PC-9 (cell line): Measurements from ENCODE around the gene DENND1A. TPM values are rescaled to one million over a fixed set of nuclear protein-coding genes. Genes with fewer than 3 reads are reported as not detected.

Experiments used
- BruUV-seq: library from RNA; stranded (reverse); fragments of 400-500 nt; replicated peaks from 2 replicates; lab custom pipeline; 2021; lab: Mats Ljungman, UMichigan
- CTCF ChIA-PET: fragments of 300-600 bp; sonication (Branson Sonifier 250); formaldehyde crosslinking; loops from one replicate; lab custom pipeline; 2022; ENCODE audit warnings: antibody characterized with exemption; lab: Charles Lee
- POLR2A ChIA-PET: fragments of 300-600 bp; sonication (Branson Sonifier 250); formaldehyde crosslinking; loops from one replicate; lab custom pipeline; 2022; ENCODE audit warnings: antibody characterized with exemption; ENCODE audit not compliant: unreplicated experiment; lab: Charles Lee
- DNase-seq, 2 experiments: peaks; one replicate each; pipeline versions ENCODE4 v3.0.0 to v3.0.0-alpha.2; 2015 to 2022; ENCODE audit warnings: mixed read lengths in 1 of 2
- H2AFZ ChIP-seq: fragments of 200-600 bp; sonication (generic); 2 replicates; pipeline ENCODE4 v1.8.1; 2017; ENCODE audit warnings: antibody characterized with exemption
- H3F3A ChIP-seq: fragments of 200-600 bp; sonication (generic); 2 replicates; pipeline ENCODE4 v1.8.1; 2017; ENCODE audit warnings: antibody characterized with exemption, mild to moderate bottlenecking, low read depth; ENCODE audit not compliant: insufficient read depth
- H3K27ac ChIP-seq: fragments of 200-600 bp; sonication (generic); 2 replicates; pipeline ENCODE4 v1.6.1; 2016; ENCODE audit warnings: mixed run types
- H3K27me3 ChIP-seq: fragments of 200-600 bp; sonication (generic); 2 replicates; pipeline ENCODE4 v1.6.1; 2016; ENCODE audit warnings: low read depth, mixed run types; ENCODE audit not compliant: insufficient read depth
- H3K36me3 ChIP-seq: fragments of 200-600 bp; sonication (generic); 2 replicates; pipeline ENCODE4 v1.6.1; 2016; ENCODE audit warnings: low read depth, mixed run types
- H3K4me1 ChIP-seq: fragments of 200-600 bp; sonication (generic); replicated peaks from 2 replicates; pipeline ENCODE4 v1.6.1; 2016; ENCODE audit warnings: mixed run types; ENCODE audit not compliant: insufficient read depth
- H3K4me2 ChIP-seq: fragments of 200-600 bp; sonication (generic); 2 replicates; pipeline ENCODE4 v1.6.1; 2017; ENCODE audit warnings: mixed run types
- H3K4me3 ChIP-seq: fragments of 200-600 bp; sonication (generic); 2 replicates; pipeline ENCODE4 v1.6.1; 2016; ENCODE audit warnings: mixed run types
- H3K79me2 ChIP-seq: fragments of 200-600 bp; sonication (generic); 2 replicates; pipeline ENCODE4 v1.6.1; 2017; ENCODE audit warnings: low read depth, mixed run types
- H3K9me2 ChIP-seq: fragments of 200-600 bp; sonication (generic); 2 replicates; pipeline ENCODE4 v1.8.1; 2017; ENCODE audit warnings: mild to moderate bottlenecking; ENCODE audit not compliant: insufficient read depth
- H3K9me3 ChIP-seq: fragments of 200-600 bp; sonication (generic); 2 replicates; pipeline ENCODE4 v1.8.1; 2016; ENCODE audit warnings: low read depth; ENCODE audit not compliant: insufficient read depth
- H4K20me1 ChIP-seq: fragments of 200-600 bp; sonication (generic); 2 replicates; pipeline ENCODE4 v1.8.1; 2017; ENCODE audit not compliant: insufficient read depth
- CTCF ChIP-seq: fragments of 200-600 bp; sonication (generic); conservative IDR thresholded peaks from 2 replicates; pipeline ENCODE4 v1.6.1; 2017; ENCODE audit warnings: mixed run types, antibody characterized with exemption, mild to moderate bottlenecking, moderate library complexity
- EZH2 ChIP-seq: fragments of 200-600 bp; sonication (generic); IDR thresholded peaks from 2 replicates; pipeline ENCODE4 v1.8.0; 2017; ENCODE audit warnings: antibody characterized with exemption, low read depth
- intact Hi-C: fragments of 100-400 bp; cut with micrococcal nuclease; formaldehyde crosslinking; loops from one replicate; pipeline ENCODE4 v1.10.0; 2022; ENCODE audit not compliant: unreplicated experiment
- total RNA-seq: library from RNA; stranded (reverse); gene quantifications from 2 replicates; pipeline ENCODE4 v1.2.3, GENCODE V29; 2021

The DENND1A gene
- total RNA-seq, 1 experiment from 2014 or later, result 37.7 TPM

- intact Hi-C loops, result no loop called here
- BruUV-seq, result no TSS peak
- H3K4me2 ChIP-seq, result no peak overlapping the region
- H4K20me1 ChIP-seq, result no peaks in the 10 kb centered on the region
- H3K27me3 ChIP-seq, result no peaks in the 10 kb centered on the region
- ChIA-PET POLR2A (no interaction called here), CTCF (interaction anchor here (0.6 kb wide), 1 partner anchor 225 kb away, joined by 14 read pairs; no protein-coding TSS in a partner anchor)
- DNase-seq, result no peak
- no peaks in the 10 kb centered on the region for H3K9me2 ChIP-seq
- H3K79me2 ChIP-seq, result no peaks in the 10 kb centered on the region
- H3F3A ChIP-seq, result no peaks in the 10 kb centered on the region
- no peak overlapping the region for H3K27ac ChIP-seq
- no peak overlapping the region for H2AFZ ChIP-seq
- H3K4me1 ChIP-seq, result no peaks in the 10 kb centered on the region
- H3K36me3 ChIP-seq, result no peaks in the 10 kb centered on the region
- TF ChIP-seq CTCF, result no peak
- no peak for TF ChIP-seq EZH2
- no peaks in the 10 kb centered on the region for H3K9me3 ChIP-seq
- H3K4me3 ChIP-seq, result no peak overlapping the region
Observed at GRCh38 chr9:123387686-123388085, 542.2 kb downstream of the DENND1A start.

GRCh38 chr9:123383512-123384170, 546.3 kb downstream of the DENND1A start:
- intact Hi-C loops, result no loop called here
- H3K4me1 ChIP-seq, result no peaks in the 10 kb centered on the region
- no peaks in the 10 kb centered on the region for H3K27me3 ChIP-seq
- H3K27ac ChIP-seq, result no peak overlapping the region
- H3F3A ChIP-seq, result no peaks in the 10 kb centered on the region
- no peak overlapping the region for H2AFZ ChIP-seq
- BruUV-seq, result no TSS peak
- ChIA-PET POLR2A (no interaction called here), CTCF (interaction anchor here (0.6 kb wide), 1 partner anchor 17 kb away, joined by 3 read pairs; no protein-coding TSS in a partner anchor)
- no peak for DNase-seq
- H4K20me1 ChIP-seq, result no peaks in the 10 kb centered on the region
- TF ChIP-seq EZH2 (no peak), CTCF (no peak)
- no peak overlapping the region for H3K4me3 ChIP-seq
- H3K9me3 ChIP-seq, result no peaks in the 10 kb centered on the region
- H3K9me2 ChIP-seq, result no peaks in the 10 kb centered on the region
- H3K36me3 ChIP-seq, result no peaks in the 10 kb centered on the region
- no peaks in the 10 kb centered on the region for H3K79me2 ChIP-seq
- H3K4me2 ChIP-seq, result no peak overlapping the region

GRCh38 chr9:123382653-123383511, 547.0 kb downstream of the DENND1A start:
- ChIA-PET CTCF (interaction anchor here (0.6 kb wide), 1 partner anchor 16 kb away, joined by 3 read pairs; no protein-coding TSS in a partner anchor), POLR2A (no interaction called here)
- Histone ChIP-seq H3K4me3 (no peak overlapping the region), H3K36me3 (no peaks in the 10 kb centered on the region), H3K27ac (no peak overlapping the region), H3K9me2 (no peaks in the 10 kb centered on the region), H3F3A (no peaks in the 10 kb centered on the region), H3K4me2 (no peak overlapping the region), H3K4me1 (no peaks in the 10 kb centered on the region), H3K27me3 (no peaks in the 10 kb centered on the region), H2AFZ (no peak overlapping the region), H4K20me1 (no peaks in the 10 kb centered on the region), H3K9me3 (no peaks in the 10 kb centered on the region), H3K79me2 (no peaks in the 10 kb centered on the region)
- DNase-seq, result no peak
- intact Hi-C loops, result no loop called here
- no TSS peak for BruUV-seq
- TF ChIP-seq CTCF (no peak), EZH2 (no peak)
